Endometrial microvascular endothelial cells (primary cell): ENCODE results near the gene MVP. TPM values are rescaled to one million over a fixed set of nuclear protein-coding genes. Genes with fewer than 3 reads are reported as not detected.
"Not testable (repeated sequence)": the region's sequence is repeated elsewhere in the genome, so short reads cannot be mapped to it uniquely, and the experiment has no call there.

Experiments used
- in situ Hi-C: cut with HindIII; loops from 2 replicates; pipeline ENCODE4 v1.10.0; 2017; ENCODE audit warnings: low sequenced_read_pairs, low pct_unique_long_range_greater_than_20kb; ENCODE audit errors: inconsistent ontology term
- total RNA-seq: library from RNA; depleted of rRNA; stranded (reverse); fragments of >200 nt; gene quantifications from one replicate; pipeline ENCODE4 v1.2.3, GENCODE V29; 2015; ENCODE audit errors: inconsistent ontology term

MVP gene
- total RNA-seq, 1 donor from 2014 or later: 416 TPM

- in situ Hi-C loops: no loop called here
Observed at GRCh38 chr16:29858974-29859373, 38.7 kb downstream of the MVP start.

DNA sequence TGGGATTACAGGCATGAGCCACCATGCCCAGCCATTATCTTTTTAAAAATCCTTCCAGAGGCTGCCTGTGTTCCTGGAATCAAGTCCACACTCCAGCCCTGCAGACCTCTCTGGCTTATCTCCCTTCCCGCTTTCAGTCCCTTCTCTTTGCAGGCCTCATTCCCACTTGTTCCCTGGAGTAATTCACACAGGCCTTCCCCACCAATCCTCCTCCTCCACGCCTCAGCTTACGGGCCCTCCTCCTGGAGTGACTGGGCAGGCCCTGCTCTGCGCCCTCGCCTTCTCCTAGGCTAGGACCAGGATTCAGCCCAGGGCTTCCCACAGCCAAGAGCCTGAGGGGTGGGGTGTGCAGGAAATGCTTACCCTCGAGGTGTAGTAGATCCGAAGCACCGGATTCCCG, 40.0 kb downstream of the MVP start:
- in situ Hi-C loops: loop anchor here (10.0 kb wide), 1 partner anchor 55 kb away; the partner anchor contains the start of gene MAZ

- in situ Hi-C loops: loop anchor here (10.0 kb wide), 1 partner anchor 58 kb away; the partner anchor contains the start of gene MAZ
Observed at GRCh38 chr16:29862383-29862883, 42.2 kb downstream of the MVP start.

GRCh38 chr16:29862884-29863668, 42.8 kb downstream of the MVP start, which contains the start of gene CDIPT:
Gene CDIPT, minus strand, starts transcription at chr16:29863226. Its CDS starts 369 bp downstream, at chr16:29862857.
- in situ Hi-C loops: loop anchor here (10.0 kb wide), 1 partner anchor 58 kb away; the partner anchor contains the start of gene MAZ

GRCh38 chr16:29863669-29863984, 43.4 kb downstream of the MVP start:
- in situ Hi-C loops: loop anchor here (10.0 kb wide), 1 partner anchor 59 kb away; the partner anchor contains the start of gene MAZ

GRCh38 chr16:29864205-29864604, 43.9 kb downstream of the MVP start:
- in situ Hi-C loops: loop anchor here (10.0 kb wide), 1 partner anchor 59 kb away; the partner anchor contains the start of gene MAZ

GRCh38 chr16:29868396-29869009, 48.2 kb downstream of the MVP start:
- in situ Hi-C loops: loop anchor here (10.0 kb wide), 1 partner anchor 64 kb away; the partner anchor contains the start of gene MAZ

DNA sequence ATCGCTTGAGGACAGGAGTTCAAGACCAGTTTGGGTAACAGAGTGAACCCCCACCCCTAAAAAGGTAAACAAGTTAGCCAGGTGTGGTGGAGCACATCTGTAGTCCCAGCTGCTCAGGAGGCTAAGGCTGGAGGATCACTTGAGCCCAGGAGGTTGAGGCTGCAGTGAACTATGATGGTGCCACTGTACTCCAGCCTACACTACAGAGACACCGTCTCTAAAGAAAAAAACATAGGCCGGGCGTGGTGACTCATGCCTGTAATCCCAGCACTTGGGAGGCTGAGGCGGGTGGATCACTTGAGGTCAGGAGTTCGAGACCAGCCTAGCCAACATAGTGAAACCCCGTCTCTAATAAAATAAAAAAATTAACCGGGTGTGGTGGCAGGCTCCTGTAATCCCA, 48.8 kb downstream of the MVP start:
- in situ Hi-C loops: loop anchor here (10.0 kb wide), 1 partner anchor 64 kb away; the partner anchor contains the start of gene MAZ

GRCh38 chr16:29871822-29872546, 51.7 kb downstream of the MVP start:
- in situ Hi-C loops: no loop called here

- in situ Hi-C loops: no loop called here
Observed at GRCh38 chr16:29873319-29873718, 53.1 kb downstream of the MVP start.

GRCh38 chr16:29875206-29875605, 54.9 kb downstream of the MVP start:
- in situ Hi-C loops: no loop called here

GRCh38 chr16:29876217-29876593, 55.9 kb downstream of the MVP start:
- in situ Hi-C loops: no loop called here

DNA sequence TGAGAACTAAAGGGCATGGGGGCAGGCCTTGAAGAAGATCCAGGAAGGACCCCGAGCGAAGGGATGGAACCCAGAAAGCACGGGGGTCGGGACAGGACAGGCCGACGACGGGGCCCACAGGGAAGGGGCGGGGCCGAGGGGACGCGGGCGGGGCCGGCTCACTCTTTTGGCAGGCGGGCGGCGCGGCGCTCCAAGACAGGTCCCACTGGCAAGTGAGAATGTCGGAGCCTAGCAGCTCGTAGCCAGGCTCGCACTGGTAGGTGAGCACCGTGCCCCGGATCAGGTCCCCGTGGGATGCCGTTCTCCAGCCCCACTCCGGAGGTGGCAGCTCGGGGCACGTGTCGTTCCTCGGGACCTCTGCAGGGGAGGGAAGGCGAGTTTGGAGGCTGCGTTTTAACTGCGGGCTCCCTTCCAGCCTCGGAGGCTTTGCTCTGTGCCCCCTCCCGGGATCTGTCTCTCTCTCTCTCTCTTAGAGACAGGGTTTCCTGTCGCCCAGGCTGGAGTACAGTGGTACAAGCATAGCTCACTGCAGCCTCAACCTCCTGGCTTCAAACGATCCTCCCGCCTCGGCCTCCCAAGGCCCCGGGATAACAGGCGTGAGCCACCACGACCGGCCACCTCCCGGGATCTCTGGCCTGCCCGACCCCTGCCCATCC, 56.5 kb downstream of the MVP start:
- in situ Hi-C loops: no loop called here

GRCh38 chr16:29877266-29877961, 57.2 kb downstream of the MVP start:
- in situ Hi-C loops: no loop called here

DNA sequence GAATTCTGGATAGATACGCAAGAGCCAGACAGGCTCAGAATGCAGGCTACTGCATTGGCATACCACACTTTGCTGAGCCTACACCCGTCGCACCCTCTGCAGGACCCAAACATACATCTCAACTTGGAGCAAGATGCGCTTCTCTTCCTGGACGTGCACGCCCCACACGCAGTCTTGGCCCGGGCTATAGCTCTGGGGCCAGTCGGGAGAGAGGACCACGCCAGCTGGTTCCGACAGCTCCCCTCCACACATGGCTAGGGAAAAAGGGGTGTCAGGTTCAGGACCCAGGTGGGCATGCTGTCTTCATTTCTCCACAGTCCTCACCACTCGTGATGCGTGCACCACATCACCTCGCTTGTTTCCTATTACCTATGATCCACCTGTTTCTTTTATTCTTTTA, 57.9 kb downstream of the MVP start:
- in situ Hi-C loops: no loop called here

DNA sequence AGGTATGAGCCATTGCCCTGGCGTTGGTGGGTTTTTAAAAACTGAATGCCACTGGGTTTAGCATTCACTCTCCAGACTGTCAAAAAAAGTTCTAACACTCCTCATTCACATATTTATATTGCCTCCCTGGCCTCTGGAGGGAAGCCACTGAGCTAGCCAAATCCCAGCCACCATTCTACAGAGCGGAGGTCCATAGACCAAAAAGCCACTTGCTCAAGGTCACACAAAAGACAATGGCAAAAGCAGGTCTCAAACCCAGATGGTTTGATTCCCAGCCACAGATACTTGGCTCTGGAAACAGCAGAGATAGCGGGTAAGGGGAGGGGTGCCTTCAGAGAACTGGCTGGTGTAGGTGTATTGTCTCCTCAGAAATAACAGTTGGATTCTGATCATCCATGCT, 60.8 kb downstream of the MVP start:
- in situ Hi-C loops: no loop called here

DNA sequence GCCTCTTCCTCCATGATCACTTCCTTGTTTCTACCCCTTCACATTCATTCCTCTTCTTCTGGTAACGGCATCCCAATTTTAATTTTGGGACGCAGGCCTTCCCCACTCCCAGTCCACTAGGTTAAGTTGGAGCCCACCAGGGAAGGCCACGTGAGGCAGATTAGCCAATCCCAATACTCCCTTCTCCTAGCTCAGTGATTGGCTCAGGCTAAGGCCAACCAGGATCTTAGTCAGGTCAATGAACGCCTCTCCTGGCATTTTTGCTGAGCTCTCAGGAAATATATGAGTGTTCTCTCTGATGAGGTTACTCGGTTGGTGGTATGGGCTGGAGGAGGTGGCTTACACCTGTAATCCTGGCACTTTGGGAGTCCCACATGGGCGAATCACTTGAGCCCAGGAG, 63.7 kb downstream of the MVP start:
- in situ Hi-C loops: no loop called here

DNA sequence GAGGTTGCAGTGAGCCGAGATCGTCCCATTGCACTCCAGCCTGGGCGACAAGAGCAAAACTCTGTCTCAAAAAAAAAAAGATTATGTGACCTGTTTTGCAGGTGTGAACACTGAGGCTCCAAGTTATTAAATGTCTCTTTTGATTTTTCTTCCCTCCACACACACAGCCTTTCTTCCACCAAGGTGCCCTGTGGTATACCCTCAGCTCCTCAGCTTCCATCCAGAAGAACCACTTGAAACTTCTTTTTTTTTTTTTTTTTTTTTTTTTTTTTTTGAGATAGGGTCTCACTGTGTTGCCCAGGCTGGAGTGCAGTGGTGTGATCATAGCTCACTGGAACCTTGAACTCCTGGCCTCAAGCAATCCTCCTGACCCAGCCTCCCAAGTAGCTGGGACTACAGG, 69.1 kb downstream of the MVP start:
- in situ Hi-C loops: not testable (repeated sequence)
